Activated naive CD4-positive, alpha-beta T cell treated with anti-CD3 and anti-CD28 coated beads, Interleukin-2, amount 50 U/mL, for 72 hours (primary cell): ENCODE results near the gene NCS1. TPM values are rescaled to one million over a fixed set of nuclear protein-coding genes. Genes with fewer than 3 reads are reported as not detected.
A peak's percentile ranks its signal among the peaks of the same experiment; 100 is the strongest.

ENCODE experiments used
- ATAC-seq, 2 donors: fragments of 150-1000 bp; cut with Tn5 transposase; 2 replicates each; pipeline ENCODE4 v1.10.0; 2021; ENCODE audit warnings: mild to moderate bottlenecking in 2 of 2, moderate library complexity in 2 of 2
- DNase-seq, 2 donors: peaks; one replicate each; pipeline ENCODE4 v3.0.0; 2021 to 2022; ENCODE audit warnings: low spot score in 2 of 2
- H3K27ac Mint-ChIP-seq, 2 donors: one replicate each; pipeline ENCODE4 v1.8.0; 2022; ENCODE audit warnings: mild to moderate bottlenecking in 2 of 2, mixed read lengths in 2 of 2
- H3K36me3 Mint-ChIP-seq, 2 donors: one replicate each; pipeline ENCODE4 v1.8.0; 2022; ENCODE audit warnings: mixed read lengths in 2 of 2
- H3K9me3 Mint-ChIP-seq, 2 donors: one replicate each; pipeline ENCODE4 v1.8.0; 2022; ENCODE audit warnings: mixed read lengths in 2 of 2
- total RNA-seq, 2 donors: library from RNA; stranded (reverse); gene quantifications; one replicate each; pipeline ENCODE4 v1.2.3, GENCODE V29; 2022

Gene NCS1
- 10 to 100 TPM; 13.5 to 14.0 TPM for total RNA-seq

DNA sequence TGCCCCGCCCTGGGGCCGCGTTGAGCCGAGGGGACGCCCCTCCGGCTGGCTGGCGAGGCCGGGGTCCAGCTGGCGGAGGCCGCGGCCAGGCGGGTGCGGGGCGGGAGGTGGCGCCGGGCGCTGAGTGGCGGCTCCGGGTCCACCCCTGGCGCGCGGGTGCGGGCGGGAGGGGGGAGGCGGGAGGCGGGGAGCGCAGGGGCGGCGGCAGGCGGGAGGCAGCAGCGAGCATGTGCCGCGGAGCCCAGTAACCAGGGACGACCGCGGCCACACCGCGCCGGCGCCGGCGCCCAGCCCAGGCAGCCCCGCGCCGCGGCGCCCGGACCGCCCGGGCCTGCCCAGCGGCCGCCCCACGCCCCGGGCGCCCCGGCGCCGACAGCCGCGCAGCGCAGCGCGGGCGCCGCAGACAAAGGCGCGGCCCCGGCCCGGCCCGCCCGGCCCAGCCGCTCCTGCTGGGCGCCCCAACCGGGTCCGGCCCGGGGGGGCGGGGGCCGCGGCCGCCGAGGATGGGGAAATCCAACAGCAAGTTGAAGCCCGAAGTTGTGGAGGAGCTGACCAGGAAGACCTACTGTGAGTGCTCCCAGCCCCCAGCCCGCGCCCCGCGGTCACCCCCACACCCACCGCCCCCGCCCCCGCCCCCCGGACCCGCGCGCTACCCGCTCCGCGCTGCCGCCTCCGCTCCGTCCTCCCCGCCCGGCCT is at the start of gene NCS1:
NCS1 (plus strand) TSS at position 244 of the 697 bp plus-strand sequence; CDS start at position 504, 260 bp downstream.
- Mint-ChIP-seq H3K9me3 (no peaks in the 10 kb centered on the region), H3K36me3 (no peaks in the 10 kb centered on the region), H3K27ac (no peak within 1 kb of the TSS)
- ATAC-seq (peak; percentile 77 to 80), DNase-seq (peak in 1 of 2 donors; percentile 41)

DNA sequence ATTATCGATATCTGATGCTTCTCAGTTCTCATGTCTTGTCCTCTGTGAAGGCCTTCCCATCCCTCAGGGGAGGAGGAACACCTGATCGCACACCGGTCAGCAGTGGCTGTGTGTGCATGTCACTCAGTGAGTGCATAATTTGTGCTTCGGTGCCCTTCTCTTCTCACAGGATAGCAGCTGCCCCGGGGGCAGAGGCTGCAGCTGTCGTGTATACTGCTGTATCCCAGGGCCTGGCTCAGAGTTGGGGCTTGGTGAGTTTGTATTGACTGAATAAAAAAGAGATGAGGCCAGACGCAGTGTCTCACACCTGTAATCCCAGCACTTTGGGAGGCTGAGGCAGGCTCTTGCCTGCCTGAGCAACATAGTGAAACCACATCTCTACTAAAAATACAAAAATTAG is 49.7 kb upstream of the NCS1 start:
- DNase-seq (no peak), ATAC-seq (no peak)
- Mint-ChIP-seq H3K36me3 (peaks cover 0 to 5% of the 10 kb centered on the region in 2 donors), H3K27ac (peak overlapping the region in 1 of 2 donors; percentile 55), H3K9me3 (no peaks in the 10 kb centered on the region)

GRCh38 chr9:130124085-130124860 is 47.9 kb upstream of the NCS1 start:
- Mint-ChIP-seq H3K36me3 (peaks cover 0 to 7% of the 10 kb centered on the region in 2 donors), H3K9me3 (no peaks in the 10 kb centered on the region), H3K27ac (no peak overlapping the region)
- DNase-seq (no peak), ATAC-seq (no peak)

- DNase-seq (no peak), ATAC-seq (no peak)
- Mint-ChIP-seq H3K27ac (peak overlapping the region in 1 of 2 donors; percentile 99), H3K9me3 (no peaks in the 10 kb centered on the region), H3K36me3 (peaks cover 12 to 18% of the 10 kb centered on the region in 2 donors)
Observed at GRCh38 chr9:130126721-130127433, 45.3 kb upstream of the NCS1 start.

GRCh38 chr9:130128251-130128650 is 44.0 kb upstream of the NCS1 start:
- peak; percentile 81 to 88 for ATAC-seq
- Mint-ChIP-seq H3K9me3 (no peaks in the 10 kb centered on the region), H3K36me3 (peaks cover 12 to 19% of the 10 kb centered on the region in 2 donors), H3K27ac (peak overlapping the region; percentile 99 to 100)
- DNase-seq: peak; percentile 61 to 80

DNA sequence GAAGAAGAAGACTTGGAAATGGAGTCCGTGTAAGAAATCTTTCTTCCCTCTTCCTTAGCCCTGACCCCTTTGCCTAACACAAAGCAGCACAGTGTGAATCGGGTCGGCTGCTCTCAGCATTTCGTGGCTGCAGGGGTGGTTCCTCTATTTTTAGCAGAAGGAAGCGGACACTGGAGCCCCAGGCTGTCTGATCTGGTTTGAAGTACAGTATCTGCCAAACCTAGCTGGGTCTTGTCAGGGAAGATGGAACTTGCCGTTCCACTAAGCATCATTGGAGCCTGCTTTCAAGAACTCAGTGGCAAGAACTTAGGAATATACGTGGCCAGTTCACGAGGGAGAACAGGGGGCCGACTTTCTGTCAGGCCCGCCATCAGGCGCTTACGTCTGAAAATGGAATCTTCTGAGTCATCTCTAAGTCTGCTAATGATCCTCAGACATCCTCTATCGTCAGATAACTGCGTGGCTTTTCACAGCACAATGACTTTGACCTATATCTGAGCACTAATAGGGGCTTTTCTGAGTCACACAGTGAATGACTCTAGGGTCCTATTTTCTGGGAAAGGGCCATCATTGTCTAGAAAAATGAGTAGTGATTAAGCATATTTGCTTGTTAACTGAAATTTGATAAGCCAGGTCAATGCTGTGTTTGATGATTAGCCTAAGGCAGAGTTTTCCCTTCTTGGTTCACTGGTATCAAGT is 43.3 kb upstream of the NCS1 start:
- Mint-ChIP-seq H3K9me3 (no peaks in the 10 kb centered on the region), H3K27ac (peak overlapping the region; percentile 99 to 100), H3K36me3 (peaks cover 12 to 19% of the 10 kb centered on the region in 2 donors)
- ATAC-seq (peak; percentile 79 to 82), DNase-seq (peak; percentile 33 to 68)

- DNase-seq (peak in 1 of 2 donors; percentile 16), ATAC-seq (no peak)
- peak overlapping the region; percentile 99 to 100 for H3K27ac Mint-ChIP-seq
- peaks cover 12 to 19% of the 10 kb centered on the region in 2 donors for H3K36me3 Mint-ChIP-seq
- no peaks in the 10 kb centered on the region for H3K9me3 Mint-ChIP-seq
Observed at GRCh38 chr9:130129432-130130061, 42.7 kb upstream of the NCS1 start.

GRCh38 chr9:130132746-130133145 is 39.5 kb upstream of the NCS1 start:
- H3K27ac Mint-ChIP-seq: peak overlapping the region; percentile 88 to 99
- H3K36me3 Mint-ChIP-seq: peaks cover 23 to 39% of the 10 kb centered on the region in 2 donors
- H3K9me3 Mint-ChIP-seq: no peaks in the 10 kb centered on the region
- no peak for DNase-seq
- no peak for ATAC-seq

DNA sequence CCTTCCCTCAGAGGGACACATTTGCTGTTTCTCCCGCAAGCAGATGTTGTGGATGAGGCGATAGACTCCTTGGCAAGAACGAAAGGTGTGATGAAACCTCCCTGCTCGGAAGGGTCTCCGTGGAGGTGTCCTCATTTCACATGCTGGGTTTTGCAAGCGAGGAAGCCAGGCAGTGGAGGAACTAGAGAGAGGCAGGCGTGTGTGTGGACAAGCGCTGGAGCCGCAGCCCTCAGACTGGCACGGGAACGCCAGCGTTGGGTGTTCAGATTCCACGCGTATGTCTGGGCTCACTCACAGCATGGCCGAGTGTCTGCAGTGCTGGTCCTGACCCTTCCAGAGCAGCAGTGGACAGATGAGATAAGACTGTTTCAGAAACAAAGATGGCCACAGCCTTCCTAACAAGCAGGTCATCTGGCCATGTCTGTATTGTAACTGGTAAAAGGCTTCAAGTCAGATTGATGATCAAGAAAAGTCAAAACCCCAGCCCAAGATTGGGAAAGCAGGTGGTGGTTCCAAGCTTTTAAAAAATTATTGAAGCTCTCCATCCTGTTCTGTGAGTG is 35.0 kb upstream of the NCS1 start:
- DNase-seq (no peak), ATAC-seq (no peak)
- no peaks in the 10 kb centered on the region for H3K9me3 Mint-ChIP-seq
- peaks cover 10 to 20% of the 10 kb centered on the region in 2 donors for H3K36me3 Mint-ChIP-seq
- peak overlapping the region in 1 of 2 donors; percentile 66 for H3K27ac Mint-ChIP-seq

GRCh38 chr9:130137641-130138081 is 34.5 kb upstream of the NCS1 start:
- no peak for ATAC-seq
- no peak for DNase-seq
- H3K36me3 Mint-ChIP-seq: peaks cover 10 to 20% of the 10 kb centered on the region in 2 donors
- H3K27ac Mint-ChIP-seq: peak overlapping the region in 1 of 2 donors; percentile 85
- H3K9me3 Mint-ChIP-seq: no peaks in the 10 kb centered on the region

GRCh38 chr9:130138171-130138653 is 34.0 kb upstream of the NCS1 start:
- Mint-ChIP-seq H3K36me3 (peaks cover 10 to 20% of the 10 kb centered on the region in 2 donors), H3K27ac (peak overlapping the region; percentile 44 to 85), H3K9me3 (no peaks in the 10 kb centered on the region)
- peak in 1 of 2 donors; percentile 76 for ATAC-seq
- no peak for DNase-seq

DNA sequence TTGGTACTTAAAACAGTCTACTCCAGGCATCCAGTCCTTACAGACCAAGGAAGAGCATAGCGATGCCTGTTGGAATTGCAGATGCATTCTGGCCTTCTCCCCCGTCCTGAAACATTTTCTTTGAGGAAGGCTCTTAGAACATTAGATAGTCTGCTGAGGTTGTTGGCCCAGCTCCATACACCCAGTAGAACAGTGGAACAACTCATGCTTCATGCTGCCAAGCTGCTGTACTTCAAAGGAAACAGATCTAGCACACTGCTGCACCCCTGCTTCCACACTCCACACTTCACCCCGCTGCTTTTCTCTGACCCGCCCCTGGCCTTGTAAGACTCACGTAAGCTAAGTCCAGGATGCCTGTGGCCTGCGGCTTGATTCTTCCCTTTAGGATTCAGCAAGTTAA is 33.4 kb upstream of the NCS1 start:
- H3K36me3 Mint-ChIP-seq: peaks cover 10 to 20% of the 10 kb centered on the region in 2 donors
- no peaks in the 10 kb centered on the region for H3K9me3 Mint-ChIP-seq
- H3K27ac Mint-ChIP-seq: peak overlapping the region; percentile 55 to 85
- no peak for DNase-seq
- peak in 1 of 2 donors; percentile 35 for ATAC-seq

DNA sequence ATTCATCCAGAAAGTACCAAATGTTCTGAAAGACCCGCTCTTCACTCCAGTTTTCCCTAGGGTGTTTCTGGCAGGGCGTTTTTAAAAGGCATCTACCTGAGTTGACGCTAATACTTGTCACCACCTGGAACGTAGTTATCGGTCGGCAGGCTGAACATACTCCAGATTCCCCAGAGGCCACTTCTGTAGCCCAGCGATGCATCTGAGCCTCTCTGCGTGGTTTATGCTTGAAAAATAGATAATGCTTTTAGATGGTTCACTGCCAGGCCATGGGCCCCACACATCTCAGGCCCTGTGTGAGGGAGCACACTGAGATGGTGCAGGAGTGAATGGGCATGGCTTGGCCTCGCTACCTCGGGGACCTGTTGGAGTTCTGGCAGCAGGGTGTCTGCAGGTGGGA is 33.0 kb upstream of the NCS1 start:
- Mint-ChIP-seq H3K36me3 (peaks cover 10 to 20% of the 10 kb centered on the region in 2 donors), H3K27ac (peak overlapping the region; percentile 14 to 85), H3K9me3 (no peaks in the 10 kb centered on the region)
- ATAC-seq (no peak), DNase-seq (no peak)

GRCh38 chr9:130140706-130141105 is 31.5 kb upstream of the NCS1 start:
- Mint-ChIP-seq H3K36me3 (peaks cover 2 to 11% of the 10 kb centered on the region in 2 donors), H3K27ac (peak overlapping the region; percentile 69 to 85), H3K9me3 (no peaks in the 10 kb centered on the region)
- DNase-seq: peak in 1 of 2 donors; percentile 12
- peak; percentile 43 to 66 for ATAC-seq

GRCh38 chr9:130142056-130142455 is 30.1 kb upstream of the NCS1 start:
- Mint-ChIP-seq H3K36me3 (no peaks in the 10 kb centered on the region), H3K27ac (no peak overlapping the region), H3K9me3 (no peaks in the 10 kb centered on the region)
- DNase-seq (no peak), ATAC-seq (no peak)
